Left lung (tissue), 10 donors: ENCODE data around the gene LLGL2. TPM values are rescaled to one million over a fixed set of nuclear protein-coding genes. Genes with fewer than 3 reads are reported as not detected.
"Not testable (repeated sequence)": the region's sequence is repeated elsewhere in the genome, so short reads cannot be mapped to it uniquely, and the experiment has no call there.

ENCODE experiments used
- ATAC-seq: fragments of 200-7000 bp; cut with Tn5 transposase; one replicate; pipeline ENCODE4 v1.9.1; 2020; ENCODE audit warnings: moderate library complexity
- DNase-seq, 4 donors: peaks; one replicate each; pipeline ENCODE4 v3.0.0-alpha.2; 2013 to 2020
- H3K27ac ChIP-seq, 2 donors: fragments of 200-600 bp; sonication (generic) in 1 of 2; one replicate each; pipeline versions ENCODE4 v1.5.0 to v1.8.0; 2020 to 2021
- H3K27me3 ChIP-seq, 2 donors: fragments of 200-600 bp; sonication (generic) in 1 of 2; one replicate each; pipeline versions ENCODE4 v1.5.0 to v1.8.0; 2020 to 2021
- H3K36me3 ChIP-seq, 2 donors: fragments of 200-600 bp; sonication (generic) in 1 of 2; one replicate each; pipeline versions ENCODE4 v1.5.0 to v1.8.0; 2020 to 2021
- H3K4me1 ChIP-seq, 2 donors: fragments of 200-600 bp; one replicate each; pipeline ENCODE4 v1.8.0; 2021
- H3K4me3 ChIP-seq, 2 donors: fragments of 200-600 bp; sonication (generic) in 1 of 2; one replicate each; pipeline versions ENCODE4 v1.5.0 to v1.8.0; 2020 to 2021; ENCODE audit warnings: mild to moderate bottlenecking in 1 of 2
- H3K9me3 ChIP-seq, 2 donors: fragments of 200-600 bp; sonication (generic) in 1 of 2; one replicate each; pipeline versions ENCODE4 v1.5.0 to v1.8.0; 2020 to 2021
- intact Hi-C, 2 donors: fragments of 100-400 bp; cut with DNase I; formaldehyde crosslinking; loops; one replicate each; pipeline versions ENCODE4 v1.11.2 to v1.14.2; 2022
- polyA plus RNA-seq, 6 donors: library from polyadenylated mRNA; unstranded; fragments of 120-200 nt; gene quantifications; one replicate each; pipeline ENCODE4 v1.2.1, GENCODE V29; 2013; ENCODE audit not compliant: insufficient read length in 6 of 6
- total RNA-seq, 2 donors: library from RNA; stranded (reverse); fragmentation: NEBNext Ultra II Directional; extraction: Animal tissue kit (Norgen Biotek cat#: 25700); gene quantifications; one replicate each; pipeline ENCODE4 v1.2.1, GENCODE V29; 2021
- TF ChIP-seq, protein P1 (sequence below), 2 donors: fragments of 200-600 bp; sonication (generic) in 1 of 2; IDR thresholded peaks; one replicate each; pipeline versions ENCODE4 v1.5.0 to v1.8.0; 2021; ENCODE audit warnings: antibody characterized with exemption in 2 of 2
- donor health status: DM: no; HTN: yes; CAD: no.
- donor health status: DM: no; HTN: no; CAD: no.

LLGL2 gene
- total and polyA plus RNA-seq, 8 donors, result 38.0 to 173 (median 53.1) TPM

- intact Hi-C loops, result no loop called here
- TF ChIP-seq, protein P1, sequence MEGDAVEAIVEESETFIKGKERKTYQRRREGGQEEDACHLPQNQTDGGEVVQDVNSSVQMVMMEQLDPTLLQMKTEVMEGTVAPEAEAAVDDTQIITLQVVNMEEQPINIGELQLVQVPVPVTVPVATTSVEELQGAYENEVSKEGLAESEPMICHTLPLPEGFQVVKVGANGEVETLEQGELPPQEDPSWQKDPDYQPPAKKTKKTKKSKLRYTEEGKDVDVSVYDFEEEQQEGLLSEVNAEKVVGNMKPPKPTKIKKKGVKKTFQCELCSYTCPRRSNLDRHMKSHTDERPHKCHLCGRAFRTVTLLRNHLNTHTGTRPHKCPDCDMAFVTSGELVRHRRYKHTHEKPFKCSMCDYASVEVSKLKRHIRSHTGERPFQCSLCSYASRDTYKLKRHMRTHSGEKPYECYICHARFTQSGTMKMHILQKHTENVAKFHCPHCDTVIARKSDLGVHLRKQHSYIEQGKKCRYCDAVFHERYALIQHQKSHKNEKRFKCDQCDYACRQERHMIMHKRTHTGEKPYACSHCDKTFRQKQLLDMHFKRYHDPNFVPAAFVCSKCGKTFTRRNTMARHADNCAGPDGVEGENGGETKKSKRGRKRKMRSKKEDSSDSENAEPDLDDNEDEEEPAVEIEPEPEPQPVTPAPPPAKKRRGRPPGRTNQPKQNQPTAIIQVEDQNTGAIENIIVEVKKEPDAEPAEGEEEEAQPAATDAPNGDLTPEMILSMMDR (IDR thresholded peaks at IDR 0.05), result no peak
These were observed 48.6 kb upstream of the LLGL2 start for GRCh38 chr17:75476752-75477489.

GRCh38 chr17:75477490-75477862 is 48.0 kb upstream of the LLGL2 start:
- ATAC-seq, H3K9me3 ChIP-seq, H3K27me3 ChIP-seq, H3K4me3 ChIP-seq, intact Hi-C loops: not testable (repeated sequence)
- Histone ChIP-seq H3K27ac (peak overlapping the region in 1 of 2 donors; percentile 61), H3K4me1 (peaks cover 19 to 43% of the 10 kb centered on the region in 2 donors), H3K36me3 (peaks cover 0 to 40% of the 10 kb centered on the region in 2 donors)
- peak in 1 of 4 donors; percentile 43 for DNase-seq

More at GRCh38 chr17:75476752-75477489, 48.6 kb upstream of the LLGL2 start:
- Histone ChIP-seq H3K27ac (peak overlapping the region; percentile 61 to 74), H3K36me3 (peaks cover 0 to 46% of the 10 kb centered on the region in 2 donors), H3K27me3 (no peaks in the 10 kb centered on the region), H3K4me3 (no peak overlapping the region), H3K9me3 (no peaks in the 10 kb centered on the region), H3K4me1 (peaks cover 19 to 37% of the 10 kb centered on the region in 2 donors)
- DNase-seq, result peak in 1 of 4 donors; percentile 24
- ATAC-seq, result peak; percentile 20

GRCh38 chr17:75478508-75478907 is 47.0 kb upstream of the LLGL2 start:
- no peak overlapping the region for H3K4me3 ChIP-seq
- H3K9me3 ChIP-seq, result no peaks in the 10 kb centered on the region
- peak in 1 of 4 donors; percentile 28 for DNase-seq
- H3K27me3 ChIP-seq, result no peaks in the 10 kb centered on the region
- no peak for ATAC-seq
- intact Hi-C loops, result no loop called here
- H3K4me1 ChIP-seq, result peaks cover 19 to 46% of the 10 kb centered on the region in 2 donors
- TF ChIP-seq, protein P1 (IDR thresholded peaks at IDR 0.05), result no peak
- peaks cover 0 to 30% of the 10 kb centered on the region in 2 donors for H3K36me3 ChIP-seq
- no peak overlapping the region for H3K27ac ChIP-seq

GRCh38 chr17:75480281-75480680 is 45.2 kb upstream of the LLGL2 start:
- TF ChIP-seq, protein P1 (IDR thresholded peaks at IDR 0.05), result no peak
- Histone ChIP-seq H3K9me3 (no peaks in the 10 kb centered on the region), H3K36me3 (peaks cover 0 to 14% of the 10 kb centered on the region in 2 donors), H3K27ac (no peak overlapping the region), H3K27me3 (no peaks in the 10 kb centered on the region), H3K4me3 (no peak overlapping the region), H3K4me1 (peaks cover 19 to 46% of the 10 kb centered on the region in 2 donors)
- no peak for ATAC-seq
- peak in 1 of 4 donors; percentile 22 for DNase-seq
- intact Hi-C loops, result no loop called here

GRCh38 chr17:75481194-75482068 is 44.1 kb upstream of the LLGL2 start:
- H3K4me3 ChIP-seq, result no peak overlapping the region
- TF ChIP-seq, protein P1 (IDR thresholded peaks at IDR 0.05), result no peak
- no peaks in the 10 kb centered on the region for H3K27me3 ChIP-seq
- ATAC-seq (no peak), DNase-seq (peak in 1 of 4 donors; percentile 58)
- H3K27ac ChIP-seq, result no peak overlapping the region
- H3K4me1 ChIP-seq, result peaks cover 16 to 42% of the 10 kb centered on the region in 2 donors
- no peaks in the 10 kb centered on the region for H3K9me3 ChIP-seq
- intact Hi-C loops, result no loop called here
- peaks cover 0 to 12% of the 10 kb centered on the region in 2 donors for H3K36me3 ChIP-seq
